Keratinocyte (primary cell): ENCODE data around the gene FBXO44. TPM values are rescaled to one million over a fixed set of nuclear protein-coding genes. Genes with fewer than 3 reads are reported as not detected.

Source experiments
- DNase-seq: peaks from one replicate; pipeline ENCODE4 v3.0.0-alpha.2; 2011; ENCODE audit warnings: low read depth, missing footprints, low spot score
- FAIRE-seq: peaks from 2 replicates; lab custom pipeline; 2011; peaks lifted over from hg19 to GRCh38; lab: Jason Lieb, UNC
- H2AFZ ChIP-seq: 2 replicates; pipeline ENCODE4 v1.6.0; 2012; ENCODE audit warnings: low read length, control low read depth, inconsistent platforms; ENCODE audit not compliant: control insufficient read depth
- H3K27ac ChIP-seq: 2 replicates; pipeline ENCODE4 v1.5.1; 2011; ENCODE audit warnings: low read length; ENCODE audit not compliant: control insufficient read depth, insufficient read depth
- H3K27me3 ChIP-seq: 3 replicates; pipeline ENCODE4 v1.6.0; 2011; ENCODE audit warnings: low read length; ENCODE audit not compliant: control insufficient read depth, insufficient read depth; ENCODE audit errors: extremely low read depth
- H3K36me3 ChIP-seq, 2 experiments: 2 replicates in 1 of 2; 3 replicates in 1 of 2; pipeline ENCODE4 v1.5.1; 2011; ENCODE audit warnings: low read length in 2 of 2, mild to moderate bottlenecking in 1 of 2; ENCODE audit not compliant: control insufficient read depth in 2 of 2, insufficient read depth in 2 of 2; ENCODE audit errors: extremely low read depth in 1 of 2
- H3K4me1 ChIP-seq: 3 replicates; pipeline ENCODE4 v1.5.1; 2011; ENCODE audit warnings: low read length; ENCODE audit not compliant: control insufficient read depth, insufficient read depth; ENCODE audit errors: extremely low read depth
- H3K4me2 ChIP-seq: 3 replicates; pipeline ENCODE4 v1.6.0; 2011; ENCODE audit warnings: low read depth, low read length; ENCODE audit not compliant: control insufficient read depth, insufficient read depth; ENCODE audit errors: extremely low read depth
- H3K4me3 ChIP-seq, 3 experiments: fragments of 200-600 bp in 1 of 3; sonication (generic) in 1 of 3; 2 replicates in 2 of 3; 3 replicates in 1 of 3; pipeline ENCODE4 v1.5.1; 2011 to 2016; ENCODE audit warnings: low read length in 3 of 3, mild to moderate bottlenecking in 3 of 3, control low read depth in 2 of 3, inconsistent platforms in 1 of 3, low read depth in 1 of 3, mixed read lengths in 1 of 3, mixed run types in 1 of 3, moderate library complexity in 1 of 3; ENCODE audit not compliant: control insufficient read depth in 2 of 3, insufficient read depth in 2 of 3; ENCODE audit errors: extremely low read depth in 1 of 3
- H3K79me2 ChIP-seq: 2 replicates; pipeline ENCODE4 v1.6.0; 2012; ENCODE audit warnings: low read length; ENCODE audit not compliant: control insufficient read depth, insufficient read depth
- H3K9ac ChIP-seq: 3 replicates; pipeline ENCODE4 v1.6.0; 2011; ENCODE audit warnings: low read length; ENCODE audit not compliant: control insufficient read depth, insufficient read depth; ENCODE audit errors: extremely low read depth
- H3K9me1 ChIP-seq: 3 replicates; pipeline ENCODE4 v1.6.0; 2011; ENCODE audit warnings: low read length; ENCODE audit not compliant: control insufficient read depth, insufficient read depth; ENCODE audit errors: extremely low read depth
- H3K9me3 ChIP-seq: 2 replicates; pipeline ENCODE4 v1.5.1; 2012; ENCODE audit warnings: low read depth, low read length; ENCODE audit not compliant: control insufficient read depth
- H4K20me1 ChIP-seq: 3 replicates; pipeline ENCODE4 v1.6.0; 2011; ENCODE audit warnings: low read length; ENCODE audit not compliant: control insufficient read depth, insufficient read depth; ENCODE audit errors: extremely low read depth
- EZH2 ChIP-seq: IDR thresholded peaks from one replicate; pipeline ENCODE4 v1.6.1; 2012; ENCODE audit warnings: inconsistent platforms, mild to moderate bottlenecking, low read length, moderate library complexity
- dilution Hi-C: fragments of 300-500 bp; cut with MboI; formaldehyde crosslinking; loops from one replicate; pipeline ENCODE4 v1.7.0; 2020; ENCODE audit warnings: low sequenced_read_pairs; ENCODE audit not compliant: extremely low pct_ligation_motif_present
- polyA plus RNA-seq, 5 experiments: library from polyadenylated mRNA; depleted of rRNA in 3 of 5; stranded (reverse) in 3 of 5; stranded (forward) in 1 of 5; unstranded in 1 of 5; fragments of >200 nt; gene quantifications; 1 replicate in 1 of 5; 2 replicates in 3 of 5; 3 replicates in 1 of 5; pipeline versions ENCODE4 v1.2.1 to v1.2.3, GENCODE V29; 2011 to 2012; ENCODE audit warnings: missing spikeins in 2 of 5, low read depth in 1 of 5, low replicate concordance in 1 of 5
- TF ChIP-seq, protein P1 (sequence below), 3 experiments: IDR thresholded peaks in 1 of 3; conservative IDR thresholded peaks in 1 of 3; optimal IDR thresholded peaks in 1 of 3; 2 replicates in 2 of 3; 3 replicates in 1 of 3; pipeline versions ENCODE3 to v1.5.1; 2011; ENCODE audit warnings: low read length in 3 of 3, mild to moderate bottlenecking in 3 of 3, moderate library complexity in 2 of 3, control low read depth in 1 of 3, inconsistent platforms in 1 of 3; ENCODE audit not compliant: insufficient read depth in 2 of 3; ENCODE audit errors: extremely low read depth in 1 of 3

FBXO44 gene
- polyA plus RNA-seq, 1 donor (not counting 4 experiments of a cell fraction or from before 2014, with no cell fraction given): 23.1 TPM

DNA sequence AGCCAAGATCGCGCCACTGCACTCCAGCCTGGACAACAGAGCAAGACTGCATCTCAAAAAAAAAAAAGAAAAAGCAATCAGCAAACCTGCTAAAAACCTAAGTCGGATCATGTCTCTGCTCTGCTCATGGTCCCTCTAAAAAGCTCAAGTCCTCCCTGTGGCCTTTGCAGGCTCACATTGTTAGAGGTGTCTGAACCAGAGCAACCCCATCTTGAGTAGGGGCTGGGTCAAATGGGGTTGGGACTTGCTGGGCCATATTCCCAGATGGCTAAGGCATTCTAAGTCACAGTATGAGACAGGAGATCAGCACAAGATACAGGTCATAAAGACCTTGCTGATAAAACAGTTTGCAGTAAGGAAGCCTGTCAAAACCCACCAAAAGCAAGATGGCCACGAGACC is 33.8 kb downstream of the FBXO44 start:
- Histone ChIP-seq H2AFZ (no peak overlapping the region), H4K20me1 (no peaks in the 10 kb centered on the region), H3K36me3 (no peaks in the 10 kb centered on the region), H3K9me3 (no peaks in the 10 kb centered on the region), H3K9ac (no peak overlapping the region), H3K27me3 (peaks cover 54% of the 10 kb centered on the region), H3K4me1 (peaks cover 13% of the 10 kb centered on the region), H3K27ac (no peak overlapping the region), H3K79me2 (no peaks in the 10 kb centered on the region), H3K9me1 (no peaks in the 10 kb centered on the region), H3K4me2 (no peak overlapping the region), H3K4me3 (no peak overlapping the region)
- dilution Hi-C loops: no loop called here
- TF ChIP-seq, protein P1, sequence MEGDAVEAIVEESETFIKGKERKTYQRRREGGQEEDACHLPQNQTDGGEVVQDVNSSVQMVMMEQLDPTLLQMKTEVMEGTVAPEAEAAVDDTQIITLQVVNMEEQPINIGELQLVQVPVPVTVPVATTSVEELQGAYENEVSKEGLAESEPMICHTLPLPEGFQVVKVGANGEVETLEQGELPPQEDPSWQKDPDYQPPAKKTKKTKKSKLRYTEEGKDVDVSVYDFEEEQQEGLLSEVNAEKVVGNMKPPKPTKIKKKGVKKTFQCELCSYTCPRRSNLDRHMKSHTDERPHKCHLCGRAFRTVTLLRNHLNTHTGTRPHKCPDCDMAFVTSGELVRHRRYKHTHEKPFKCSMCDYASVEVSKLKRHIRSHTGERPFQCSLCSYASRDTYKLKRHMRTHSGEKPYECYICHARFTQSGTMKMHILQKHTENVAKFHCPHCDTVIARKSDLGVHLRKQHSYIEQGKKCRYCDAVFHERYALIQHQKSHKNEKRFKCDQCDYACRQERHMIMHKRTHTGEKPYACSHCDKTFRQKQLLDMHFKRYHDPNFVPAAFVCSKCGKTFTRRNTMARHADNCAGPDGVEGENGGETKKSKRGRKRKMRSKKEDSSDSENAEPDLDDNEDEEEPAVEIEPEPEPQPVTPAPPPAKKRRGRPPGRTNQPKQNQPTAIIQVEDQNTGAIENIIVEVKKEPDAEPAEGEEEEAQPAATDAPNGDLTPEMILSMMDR (optimal IDR thresholded peaks at IDR 0.05 in 1 of 3, IDR thresholded peaks at IDR 0.05 in 1 of 3, conservative IDR thresholded peaks at IDR 0.05 in 1 of 3; ENCODE audit: extremely low read depth in 1 of 3, insufficient read depth in 2 of 3, low read length in 3 of 3): no peak
- TF ChIP-seq EZH2: no peak
- FAIRE-seq: no peak
- no peak for DNase-seq

DNA sequence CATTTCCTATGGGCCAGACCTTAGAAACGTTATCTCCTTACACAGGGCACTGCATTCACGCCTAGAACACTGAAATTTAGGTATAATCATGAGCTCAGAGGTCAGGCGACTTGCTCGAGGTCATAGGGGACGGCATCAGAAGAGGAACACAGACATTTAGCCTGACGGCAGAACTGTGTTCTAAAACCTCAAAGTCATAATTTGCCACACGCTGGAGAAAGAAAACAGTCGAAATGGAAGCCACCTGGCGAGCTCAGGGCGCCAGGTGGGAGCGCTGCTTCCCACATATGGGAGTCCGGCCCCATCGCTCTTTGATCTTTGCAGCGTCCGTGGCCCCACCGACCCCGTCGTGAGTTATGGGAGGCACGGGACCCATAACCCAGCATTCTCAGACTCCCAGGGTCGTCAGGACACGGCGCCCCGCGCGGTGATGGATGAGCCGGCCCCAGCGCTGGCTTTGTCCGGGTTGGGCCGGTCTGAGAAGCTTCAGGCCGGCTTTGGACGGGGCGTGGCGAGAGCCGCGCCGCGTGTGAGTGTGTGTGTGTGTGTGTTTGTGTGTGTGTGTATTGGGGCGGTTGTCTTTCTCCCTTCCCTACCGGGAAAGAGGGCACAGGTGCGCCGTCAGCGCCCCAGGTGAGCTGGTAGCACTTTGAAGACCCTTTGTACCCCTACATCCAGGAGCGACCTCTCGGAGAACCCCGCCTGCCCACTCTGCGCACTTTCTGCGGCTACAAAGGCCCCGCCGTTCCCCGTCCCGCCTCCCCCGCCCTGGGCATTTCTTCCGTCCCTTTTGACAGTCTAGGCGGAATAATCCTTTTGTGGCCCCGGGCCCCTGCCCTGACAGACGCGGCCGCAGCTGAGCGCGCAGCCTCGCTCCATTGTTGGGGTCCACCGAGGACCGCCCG is 36.0 kb downstream of the FBXO44 start:
- peak overlapping the region; percentile 48 for H3K4me2 ChIP-seq
- no peaks in the 10 kb centered on the region for H3K9me3 ChIP-seq
- no peaks in the 10 kb centered on the region for H3K36me3 ChIP-seq
- no peak overlapping the region for H3K9ac ChIP-seq
- no peak for FAIRE-seq
- H3K9me1 ChIP-seq: no peaks in the 10 kb centered on the region
- H3K27ac ChIP-seq: no peak overlapping the region
- no peak for DNase-seq
- no peak overlapping the region for H3K4me3 ChIP-seq
- TF ChIP-seq, protein P1 (optimal IDR thresholded peaks at IDR 0.05 in 1 of 3, IDR thresholded peaks at IDR 0.05 in 1 of 3, conservative IDR thresholded peaks at IDR 0.05 in 1 of 3; ENCODE audit: extremely low read depth in 1 of 3, insufficient read depth in 2 of 3, low read length in 3 of 3): no peak
- peak; percentile 91 for TF ChIP-seq EZH2
- H4K20me1 ChIP-seq: no peaks in the 10 kb centered on the region
- dilution Hi-C loops: no loop called here
- H3K4me1 ChIP-seq: peaks cover 14% of the 10 kb centered on the region
- H3K27me3 ChIP-seq: peaks cover 59% of the 10 kb centered on the region
- no peaks in the 10 kb centered on the region for H3K79me2 ChIP-seq
- no peak overlapping the region for H2AFZ ChIP-seq
